SW 1271 (cell line): Measurements from ENCODE around the gene IL22RA1.

Experiments
- DNase-seq, 2 experiments: peaks; one replicate each; lab custom pipeline; 2025; lab: John Stamatoyannopoulos, UW

IL22RA1 gene

GRCh38 chr1:24142546-24143534 is at the start of gene IL22RA1:
TSS of gene IL22RA1 (minus strand) at chr1:24143140. CDS start at chr1:24143082, 58 bp downstream.
- DNase-seq: no peak

- DNase-seq: peak in 1 of 2 experiments; percentile 19
Observed at GRCh38 chr1:24191860-24192259, 48.9 kb upstream of the IL22RA1 start.

- DNase-seq: no peak
Observed at GRCh38 chr1:24190983-24191461, 48.1 kb upstream of the IL22RA1 start.

GRCh38 chr1:24189528-24189927 is 46.6 kb upstream of the IL22RA1 start:
- no peak for DNase-seq

- DNase-seq: no peak
Observed at GRCh38 chr1:24186993-24187790, 44.3 kb upstream of the IL22RA1 start, which contains the start of gene IFNLR1. TSS of gene IFNLR1 (minus strand) at chr1:24187289. CDS start at chr1:24187248, 41 bp downstream.

GRCh38 chr1:24186711-24186992 is 43.7 kb upstream of the IL22RA1 start:
- no peak for DNase-seq

GRCh38 chr1:24186031-24186710 is 43.2 kb upstream of the IL22RA1 start:
- no peak for DNase-seq

- no peak for DNase-seq
Observed at GRCh38 chr1:24185076-24185475, 42.1 kb upstream of the IL22RA1 start.

- DNase-seq: no peak
Observed at GRCh38 chr1:24182061-24182460, 39.1 kb upstream of the IL22RA1 start.

GRCh38 chr1:24181619-24182018 is 38.7 kb upstream of the IL22RA1 start:
- DNase-seq: no peak

GRCh38 chr1:24180676-24181075 is 37.7 kb upstream of the IL22RA1 start:
- no peak for DNase-seq

- DNase-seq: no peak
Observed at GRCh38 chr1:24179251-24179840, 36.4 kb upstream of the IL22RA1 start.

GRCh38 chr1:24178407-24178806 is 35.5 kb upstream of the IL22RA1 start:
- no peak for DNase-seq

- no peak for DNase-seq
Observed at GRCh38 chr1:24177161-24177560, 34.2 kb upstream of the IL22RA1 start.

- no peak for DNase-seq
Observed at GRCh38 chr1:24175033-24175755, 32.3 kb upstream of the IL22RA1 start.

- DNase-seq: no peak
Observed at GRCh38 chr1:24173638-24174575, 31.0 kb upstream of the IL22RA1 start.

- no peak for DNase-seq
Observed at GRCh38 chr1:24172598-24172997, 29.7 kb upstream of the IL22RA1 start.

- no peak for DNase-seq
Observed at GRCh38 chr1:24169286-24169685, 26.3 kb upstream of the IL22RA1 start.

GRCh38 chr1:24168245-24168644 is 25.3 kb upstream of the IL22RA1 start:
- no peak for DNase-seq

GRCh38 chr1:24167008-24167407 is 24.1 kb upstream of the IL22RA1 start:
- DNase-seq: no peak
